Measurements from ENCODE around the gene SCO2.

SCO2 gene, protein sequence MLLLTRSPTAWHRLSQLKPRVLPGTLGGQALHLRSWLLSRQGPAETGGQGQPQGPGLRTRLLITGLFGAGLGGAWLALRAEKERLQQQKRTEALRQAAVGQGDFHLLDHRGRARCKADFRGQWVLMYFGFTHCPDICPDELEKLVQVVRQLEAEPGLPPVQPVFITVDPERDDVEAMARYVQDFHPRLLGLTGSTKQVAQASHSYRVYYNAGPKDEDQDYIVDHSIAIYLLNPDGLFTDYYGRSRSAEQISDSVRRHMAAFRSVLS

DNA sequence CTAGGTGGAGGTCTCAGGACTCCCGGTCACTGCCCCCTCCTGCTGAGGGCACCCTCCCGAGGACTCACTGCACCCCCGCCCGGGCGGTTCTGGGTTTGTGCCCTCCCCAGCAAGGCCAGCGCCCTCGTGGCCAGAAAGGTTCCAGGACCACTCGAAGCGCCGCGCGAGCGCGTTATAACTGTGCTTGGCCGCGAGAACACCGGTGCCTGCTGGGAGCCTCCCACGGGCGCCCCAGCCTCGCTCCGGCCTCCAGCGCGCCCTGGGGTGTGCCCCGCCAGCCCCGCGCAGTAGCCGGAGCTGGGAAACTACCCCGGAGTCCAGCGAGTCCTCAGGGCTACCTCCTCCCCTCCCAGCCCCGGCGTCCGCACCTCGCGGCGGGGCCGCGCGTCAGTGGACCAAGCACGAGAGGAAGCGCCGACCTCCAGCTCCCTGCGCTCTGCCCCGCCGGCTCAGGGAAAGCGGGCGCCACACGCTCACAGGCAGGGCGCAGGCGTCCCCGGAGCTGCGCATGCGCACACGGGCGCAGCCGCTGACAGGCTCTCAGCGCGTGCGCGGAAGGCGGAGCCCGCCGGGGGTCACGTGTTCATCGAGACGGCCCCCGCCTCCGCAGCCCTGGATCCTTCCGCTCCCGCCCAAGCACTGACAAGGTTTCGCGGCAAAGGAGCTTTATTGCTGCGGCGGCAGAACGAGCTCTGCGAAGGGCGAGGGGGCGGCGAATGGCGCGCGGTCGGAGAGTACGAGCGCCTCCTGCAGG lies at the start of gene SCO2:
Gene SCO2 (minus strand): TSS at position 495 of the 754 bp plus-strand sequence. CDS start 1,187 bp downstream, outside the sequence.
- peak; percentile 52 to 95 (median 87) for DNase-seq

DNA sequence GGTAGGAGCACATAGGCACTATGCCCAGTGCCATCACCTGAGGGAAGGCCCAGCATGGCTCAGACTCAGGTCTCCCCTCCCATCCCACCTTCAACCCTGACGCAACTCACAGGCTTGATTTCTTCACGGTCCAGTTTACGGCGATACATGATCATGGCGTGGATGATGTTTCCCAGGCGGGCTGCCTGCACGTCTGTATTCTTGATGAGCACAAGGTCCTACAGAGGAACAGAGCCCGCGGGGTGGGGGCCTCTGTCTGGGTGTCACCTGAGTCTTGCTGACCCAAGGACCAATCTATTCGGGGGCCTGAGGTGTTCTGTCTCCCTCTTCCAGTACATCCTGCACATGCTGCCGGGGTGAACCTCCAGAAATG lies 49.0 kb upstream of the SCO2 start:
- DNase-seq, result no peak

DNA sequence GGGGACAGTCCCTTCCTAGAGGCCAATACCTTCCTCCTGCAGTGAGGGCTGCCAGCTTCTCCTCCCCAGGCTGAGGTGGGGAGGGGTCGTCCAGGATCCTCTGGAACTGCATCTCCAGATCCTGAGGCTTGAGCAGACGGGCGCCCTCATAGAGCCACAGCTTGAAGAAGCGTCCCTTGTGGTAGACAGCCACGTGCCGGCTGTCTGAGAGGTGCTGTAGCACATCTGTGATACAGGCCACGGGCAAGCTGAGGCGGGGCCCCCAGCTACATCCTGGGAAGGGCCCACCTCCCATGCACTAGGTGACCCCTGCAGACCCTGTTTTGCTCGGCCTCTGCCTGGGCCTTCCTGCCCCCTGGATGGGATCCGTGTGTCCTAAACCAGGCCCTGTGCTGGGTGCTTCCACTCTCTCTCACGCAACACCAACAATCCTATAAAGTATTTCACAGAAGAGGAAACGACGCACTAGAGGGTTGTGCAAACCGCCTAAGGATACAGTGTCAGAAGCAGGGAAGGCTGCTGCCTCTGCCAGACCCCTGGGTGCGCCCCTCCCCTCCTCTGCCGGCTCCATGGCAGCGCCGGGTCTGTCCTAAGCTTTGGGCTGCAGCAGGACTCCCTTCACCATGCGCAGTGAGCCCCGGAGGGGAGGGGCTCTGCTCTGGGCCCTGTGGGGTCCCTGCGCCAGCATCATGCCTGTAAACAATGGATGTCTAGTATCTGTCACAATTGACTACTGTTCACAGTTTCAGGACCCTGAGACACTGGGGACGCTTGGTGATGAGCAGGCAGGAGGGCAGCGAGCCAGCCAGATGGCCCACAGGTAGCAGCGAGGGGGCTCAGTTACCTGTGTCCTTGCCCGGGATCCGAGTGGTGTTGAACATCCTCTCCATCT lies 48.3 kb upstream of the SCO2 start:
- DNase-seq, result no peak

DNA sequence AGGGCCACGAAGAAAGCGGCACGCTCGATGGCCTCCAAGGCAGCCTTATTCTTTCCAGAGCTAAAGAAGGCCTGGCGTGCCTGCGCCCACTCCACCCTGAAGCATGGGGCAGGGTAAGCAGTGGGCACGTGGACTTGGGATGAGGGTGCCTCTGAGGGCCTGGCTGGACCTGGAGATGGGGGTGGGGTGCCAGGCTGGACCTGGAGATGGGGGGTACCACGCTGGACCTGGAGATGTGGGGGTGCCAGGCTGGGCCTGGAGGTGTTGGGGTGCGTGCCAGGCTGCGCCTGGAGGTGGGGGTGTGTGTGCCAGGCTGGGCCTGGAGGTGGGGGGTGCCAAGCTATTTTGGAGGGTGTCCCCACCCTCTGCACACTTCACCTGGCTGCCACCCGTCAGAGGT lies 47.6 kb upstream of the SCO2 start:
- no peak for DNase-seq

DNA sequence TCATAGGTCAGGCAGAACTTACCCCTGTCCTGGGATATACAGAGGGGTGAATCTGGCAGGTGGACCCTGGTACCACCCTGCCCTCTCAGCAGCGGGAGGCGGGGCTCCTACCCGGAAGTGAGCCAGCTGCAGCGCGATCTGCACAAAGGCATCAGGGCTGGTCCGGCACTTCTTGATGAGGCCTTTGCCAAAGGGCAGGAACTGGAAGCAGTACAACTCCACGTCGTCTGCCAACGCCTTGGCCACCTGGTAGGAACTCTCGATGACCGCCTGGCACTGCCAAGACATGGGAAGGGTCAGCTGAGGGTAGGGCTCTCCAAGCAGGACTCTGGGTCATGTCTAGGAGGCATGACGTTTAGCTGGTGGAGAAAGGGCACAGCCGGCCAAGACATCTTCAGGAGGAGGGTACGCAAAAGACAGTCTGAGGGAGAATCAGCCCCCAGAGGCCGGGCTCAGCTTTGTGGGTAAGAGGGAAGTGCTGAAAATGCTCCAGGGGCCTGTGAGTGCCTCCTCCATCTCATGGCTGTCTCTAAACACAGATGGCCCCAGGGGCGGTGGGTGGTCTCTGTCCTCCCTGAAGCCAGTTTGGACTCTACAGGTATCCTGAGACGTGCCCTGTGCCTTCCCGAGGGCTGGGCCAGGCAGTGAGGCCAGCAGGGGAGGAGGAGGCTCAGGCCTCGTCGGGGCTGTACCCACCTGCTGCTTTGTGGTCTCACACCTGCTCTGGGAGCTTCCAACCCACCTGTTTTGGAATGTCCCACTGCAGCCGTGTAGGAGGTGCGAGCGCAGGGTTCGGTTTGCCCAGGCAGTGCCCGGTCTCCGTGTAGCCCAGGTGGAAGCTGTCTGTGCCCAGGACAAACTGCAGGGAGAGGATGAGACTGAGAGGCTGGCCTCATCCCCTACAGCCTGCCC lies 46.1 kb upstream of the SCO2 start:
- DNase-seq, result no peak

DNA sequence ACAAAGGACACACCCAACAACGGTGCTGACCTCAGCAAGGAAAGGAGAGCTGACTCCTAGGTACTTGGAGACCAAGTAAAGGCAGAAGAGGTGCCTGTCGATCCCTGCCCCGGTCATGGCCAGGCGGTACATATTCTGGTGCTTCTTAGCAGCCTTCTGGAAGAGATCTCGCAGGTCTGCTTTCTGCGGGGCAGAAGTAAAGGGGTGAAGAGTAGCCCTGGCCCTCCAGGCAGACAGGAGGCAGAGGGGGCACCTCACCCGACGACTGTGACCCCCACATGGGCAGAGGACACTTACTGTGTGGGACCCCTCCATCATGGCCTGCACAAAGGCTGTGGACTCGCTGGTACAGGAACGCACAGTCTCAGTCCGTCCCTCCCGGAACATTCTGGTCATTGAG lies 45.5 kb upstream of the SCO2 start:
- DNase-seq, result no peak

DNA sequence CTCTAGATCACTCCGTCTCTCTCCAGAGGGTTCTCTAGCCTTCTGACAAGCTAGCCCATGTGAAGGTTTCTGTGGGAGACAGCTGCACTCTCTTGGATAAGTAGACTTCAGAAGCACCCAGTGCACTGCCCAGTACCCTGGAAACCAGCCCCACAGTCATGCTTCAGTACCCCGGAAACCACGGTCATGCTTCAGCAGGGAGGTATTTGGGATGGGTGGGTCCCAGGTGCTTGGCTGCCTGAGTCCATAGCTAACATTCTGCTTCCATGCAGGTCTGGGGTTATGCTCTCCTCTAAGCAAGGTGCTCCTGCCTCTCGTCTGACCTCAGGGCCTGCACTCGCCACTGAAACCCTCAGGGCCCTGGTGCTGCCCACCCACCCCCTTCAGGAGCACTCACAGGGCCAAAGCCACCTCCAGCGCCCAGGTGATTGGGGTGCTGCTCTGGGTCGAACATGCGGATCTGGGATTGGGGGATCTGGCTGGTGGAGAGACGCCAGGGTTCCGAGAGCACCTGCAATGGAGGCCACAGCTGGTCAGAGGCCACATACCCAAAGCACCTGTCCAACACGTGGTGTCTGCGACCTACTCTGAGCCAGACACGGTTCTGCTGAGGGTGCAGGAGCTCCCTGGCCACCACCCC lies 44.6 kb upstream of the SCO2 start:
- no peak for DNase-seq

DNA sequence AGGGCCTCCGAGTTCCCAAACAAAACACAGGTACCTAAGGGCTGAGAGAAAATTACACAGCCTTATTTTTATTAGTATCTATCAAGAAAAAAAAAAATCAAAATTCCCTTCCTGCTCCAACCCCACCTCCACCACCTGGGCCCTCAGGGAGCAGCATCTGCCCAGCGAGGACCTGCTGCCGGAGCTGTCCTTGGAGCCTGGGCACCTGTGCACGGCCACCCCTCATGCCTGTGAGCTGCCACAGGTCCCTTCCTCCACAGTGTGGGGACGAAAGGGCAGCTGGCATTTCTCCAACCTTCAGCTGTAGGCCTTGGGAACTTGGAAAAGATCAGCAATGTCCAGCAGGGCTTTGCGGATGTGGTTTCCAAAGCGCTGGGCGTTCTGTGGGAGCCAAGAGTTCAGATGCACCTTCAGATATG lies 43.7 kb upstream of the SCO2 start:
- no peak for DNase-seq

DNA sequence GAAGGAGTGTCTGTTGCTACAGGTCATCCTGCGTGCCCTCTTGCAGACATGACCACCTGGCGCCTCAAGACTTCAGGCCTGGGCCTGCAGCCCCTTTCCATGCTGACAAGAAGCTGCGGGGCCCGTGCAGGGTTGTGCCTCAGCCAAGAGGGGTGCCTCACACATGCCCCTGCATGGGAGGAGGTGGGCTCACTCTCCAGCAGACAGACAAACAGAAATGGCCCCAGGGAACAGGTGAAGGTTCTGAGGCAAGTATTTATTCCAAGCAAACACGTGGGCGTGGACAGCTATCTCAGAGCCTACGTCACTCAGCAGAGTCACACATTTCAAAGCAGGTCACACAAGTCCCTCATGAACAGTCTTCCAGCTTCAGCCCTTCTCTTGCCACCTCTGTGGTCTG lies 43.2 kb upstream of the SCO2 start:
- DNase-seq, result no peak

DNA sequence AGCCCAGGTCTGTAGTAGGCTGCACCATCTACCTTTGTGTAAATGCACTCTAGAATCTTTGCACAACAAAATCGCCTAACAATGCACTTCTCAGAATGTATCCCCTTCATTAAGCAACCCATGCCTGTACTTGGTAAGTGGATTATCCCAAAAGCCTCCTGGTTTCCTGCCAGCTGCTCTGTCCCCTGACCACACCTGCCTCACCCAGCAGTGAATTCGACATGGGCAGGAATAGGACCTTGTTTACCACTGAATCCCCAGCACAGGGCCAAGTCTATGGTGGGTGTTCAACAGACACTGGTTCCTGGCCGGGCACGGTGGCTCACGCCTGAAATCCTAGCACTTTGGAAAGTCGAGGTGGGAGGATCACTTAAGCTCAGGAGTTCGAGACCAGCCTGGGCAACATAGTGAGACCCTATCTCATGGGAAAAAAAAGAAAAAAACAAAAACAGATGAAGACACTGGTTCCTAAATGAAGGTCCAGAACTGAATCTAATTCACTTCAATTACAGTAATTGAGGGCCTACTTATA lies 42.4 kb upstream of the SCO2 start:
- DNase-seq, result no peak

DNA sequence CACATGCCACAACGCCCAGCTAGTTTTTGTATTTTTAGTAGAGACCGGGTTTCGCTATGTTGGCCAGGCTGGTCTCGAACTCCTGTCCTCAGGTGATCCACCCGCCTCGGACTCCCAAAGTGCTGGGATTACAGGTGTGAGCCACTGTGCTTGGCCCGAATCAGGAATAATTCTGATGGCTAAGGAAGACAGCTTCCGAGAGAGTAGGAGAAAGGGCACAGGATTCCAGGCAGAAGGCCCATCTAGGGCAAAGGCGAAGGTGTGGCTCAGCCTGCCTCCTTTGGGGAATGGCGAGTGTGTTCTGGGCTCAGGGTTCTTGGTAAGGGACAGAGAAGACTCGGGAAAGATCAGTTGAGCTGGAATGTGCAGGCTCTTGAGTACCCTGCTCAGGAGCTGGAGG lies 38.9 kb upstream of the SCO2 start:
- DNase-seq, result no peak

DNA sequence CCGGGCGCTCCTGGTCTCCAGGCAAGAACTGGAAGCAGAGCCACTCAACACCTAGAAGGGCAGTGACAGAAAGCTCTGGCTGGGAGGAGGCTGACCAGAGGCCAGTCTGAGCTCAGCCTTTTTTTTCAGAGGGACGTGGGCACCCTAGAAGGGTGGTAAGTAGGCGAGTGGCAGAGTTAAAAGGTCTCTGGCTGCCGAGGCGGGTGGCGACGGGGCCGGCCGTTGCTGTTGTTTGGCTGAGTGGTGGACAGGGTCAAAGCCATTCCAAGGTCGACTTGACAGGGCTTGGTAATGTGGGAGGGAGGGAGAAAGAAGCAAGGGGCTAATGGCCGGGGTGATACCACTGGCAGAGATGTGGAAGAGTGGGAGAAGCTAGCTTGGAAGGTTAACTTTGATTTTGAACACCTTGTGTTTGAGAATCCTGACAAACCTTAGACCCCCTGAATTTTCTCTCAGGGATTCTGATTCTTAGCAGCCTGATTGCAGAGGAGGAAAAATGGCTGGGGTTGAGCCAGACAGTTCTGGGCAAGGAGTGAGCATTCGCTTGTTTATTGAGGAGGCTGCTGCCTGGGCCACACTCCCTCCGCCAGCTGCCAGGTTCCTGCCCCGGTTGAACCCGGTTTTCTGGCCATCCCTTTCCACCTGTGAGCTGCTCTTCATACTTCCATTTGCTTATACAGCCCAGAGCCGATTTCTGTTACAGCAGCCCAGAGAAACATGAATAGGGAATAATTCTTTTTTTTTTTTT lies 38.2 kb upstream of the SCO2 start:
- peak in 6 of 51 donors; percentile 13 to 46 (median 31) for DNase-seq

DNA sequence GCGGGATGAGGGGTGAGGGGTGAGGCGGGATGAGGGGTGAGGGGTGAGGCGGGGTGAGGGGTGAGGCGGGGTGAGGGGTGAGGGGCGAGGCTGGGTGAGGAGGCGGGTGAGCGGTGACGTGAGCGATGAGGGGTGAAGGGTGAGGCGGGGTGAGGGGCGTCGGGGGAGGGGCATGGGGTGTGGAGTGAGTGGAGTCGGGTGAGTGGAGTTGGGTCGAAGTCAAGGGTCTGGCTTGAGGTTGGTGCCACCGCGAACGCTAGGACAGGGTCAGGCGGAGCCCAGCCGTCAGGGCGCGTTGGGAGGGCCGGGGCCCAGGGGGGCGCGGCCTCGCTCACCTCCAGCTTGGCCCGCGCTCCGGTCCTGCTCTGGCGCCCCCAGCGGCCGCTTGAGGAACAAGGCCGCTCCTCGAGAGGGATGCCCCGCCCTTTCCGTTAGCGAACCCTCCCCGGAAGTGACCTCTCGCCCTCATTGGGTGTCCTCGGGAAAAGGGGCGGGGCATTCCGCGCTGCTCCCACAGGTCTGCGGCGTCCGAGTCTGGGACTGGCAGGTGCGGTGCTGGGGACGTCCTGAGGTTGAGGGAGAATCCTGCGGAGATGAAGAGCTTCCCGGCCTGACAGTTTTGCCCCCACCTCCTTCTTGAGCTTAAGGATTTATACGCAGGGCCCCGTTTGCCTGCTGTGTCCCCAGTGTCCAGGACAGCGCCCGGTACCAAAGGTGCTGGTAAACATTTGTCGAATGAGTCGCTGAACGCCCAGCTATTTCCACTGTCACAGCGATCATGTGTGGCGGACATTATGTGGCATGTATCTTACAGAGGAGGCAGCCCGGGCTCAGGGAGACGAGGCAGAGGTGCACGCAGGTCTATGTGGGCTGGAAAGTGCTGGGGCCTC lies 37.4 kb upstream of the SCO2 start, which contains the start of gene SYCE3:
Gene SYCE3 (minus strand): TSS at position 397 of the 890 bp plus-strand sequence. CDS start 6,514 bp downstream, outside the sequence.
- DNase-seq, result peak; percentile 14 to 98 (median 90)

DNA sequence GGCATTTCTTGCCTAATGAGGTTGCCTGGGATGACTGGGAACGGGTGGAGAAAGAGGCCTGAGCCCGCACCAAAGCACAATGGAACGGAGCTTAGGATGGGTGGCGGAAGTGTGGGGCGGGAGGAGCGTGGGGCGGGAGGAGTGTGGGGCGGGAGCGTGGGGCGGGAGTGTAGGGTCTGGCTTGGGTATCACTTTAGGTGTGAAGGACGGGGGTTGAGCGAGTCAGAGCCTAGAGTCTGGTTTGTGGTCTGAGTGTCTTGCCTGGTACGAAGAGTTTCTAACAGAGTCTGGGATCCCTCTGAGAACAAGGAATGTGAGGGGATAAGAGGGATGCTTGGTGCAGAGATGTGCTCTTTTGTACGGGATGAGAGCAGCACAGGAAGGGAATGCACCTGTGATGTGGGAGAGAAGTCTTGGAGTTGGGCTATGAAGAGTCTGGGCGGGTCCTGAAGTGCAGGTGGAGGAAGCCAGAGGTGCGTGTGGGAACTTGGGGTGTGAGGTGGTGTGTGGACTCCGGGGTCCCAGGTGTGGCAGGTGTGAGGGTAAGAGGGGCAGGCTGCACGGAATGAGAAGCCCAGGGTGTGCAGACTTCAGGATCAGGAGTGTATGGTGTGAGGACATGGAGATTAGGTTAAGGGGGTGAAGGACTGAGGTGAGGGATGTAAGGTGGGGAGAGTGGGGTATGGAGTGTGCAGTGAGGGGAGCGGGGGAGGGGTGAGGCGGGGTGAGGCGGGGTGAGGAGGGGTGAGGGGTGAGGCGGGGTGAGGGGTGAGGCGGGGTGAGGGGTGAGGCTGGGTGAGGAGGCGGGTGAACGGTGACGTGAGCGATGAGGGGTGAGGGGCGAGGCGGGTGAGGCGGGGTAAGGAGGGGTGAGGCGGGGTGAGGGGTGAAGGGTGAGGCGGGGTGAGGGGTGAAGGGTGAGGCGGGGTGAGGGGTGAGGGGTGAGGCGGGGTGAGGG lies 36.3 kb upstream of the SCO2 start:
- no peak for DNase-seq

DNA sequence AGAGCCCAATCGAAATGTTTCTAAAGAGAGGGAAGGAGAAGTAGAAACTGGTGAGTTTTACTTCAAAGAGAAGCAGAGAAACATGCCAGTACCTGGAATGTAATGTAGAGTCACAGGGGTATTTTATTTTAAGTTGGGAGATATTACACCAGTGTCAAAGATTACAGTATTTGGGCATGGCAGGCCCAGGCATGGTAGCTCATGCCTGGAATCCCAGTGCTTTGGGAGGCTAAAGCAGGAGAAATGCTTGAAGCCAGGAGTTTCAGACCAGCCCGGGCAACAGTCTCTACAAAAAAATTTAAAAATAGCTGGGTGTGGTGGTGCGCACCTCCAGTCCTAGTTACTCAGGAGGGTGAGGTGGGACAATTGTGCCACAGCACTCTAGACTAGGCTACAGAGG lies 34.6 kb upstream of the SCO2 start:
- no peak for DNase-seq

DNA sequence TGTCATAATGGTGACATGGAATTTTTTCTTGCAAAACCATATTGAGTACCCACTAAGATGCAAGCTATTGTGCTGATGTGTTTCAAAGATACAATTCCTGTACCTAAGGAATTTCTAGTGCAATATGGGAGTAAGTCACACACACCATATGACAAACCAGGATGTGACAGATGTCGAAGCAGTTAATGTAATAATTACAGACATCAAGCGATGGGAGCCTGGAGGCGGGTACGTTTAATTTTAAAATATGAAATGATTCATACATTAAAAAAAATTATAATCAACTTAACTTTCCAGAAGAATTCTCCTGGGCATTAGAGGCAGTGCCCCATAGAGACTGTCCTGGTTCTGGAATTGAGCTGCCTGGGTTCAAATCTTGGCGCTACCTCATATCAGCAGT lies 31.3 kb upstream of the SCO2 start:
- no peak for DNase-seq

DNA sequence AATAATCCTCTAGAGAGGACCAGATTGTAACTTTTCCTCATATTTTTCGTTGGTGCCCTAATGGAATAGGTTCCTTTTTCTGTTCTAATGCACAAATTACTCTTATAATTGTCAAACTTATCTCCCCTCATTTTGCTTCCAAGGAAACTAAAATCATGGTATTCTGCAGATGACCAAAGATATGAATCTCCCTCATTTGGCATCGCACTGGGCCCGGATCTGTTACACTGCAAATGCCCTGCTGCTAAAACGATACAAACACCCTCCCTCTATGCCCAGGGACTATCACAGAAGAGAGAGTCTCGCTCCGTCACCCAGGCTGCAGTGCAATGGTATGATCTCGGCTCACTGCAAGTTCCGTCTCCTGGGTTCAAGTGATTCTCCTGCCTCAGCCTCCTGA lies 27.9 kb upstream of the SCO2 start:
- DNase-seq, result no peak
